NT2/D1 (cell line): Measurements from ENCODE around the gene USP40.

Experiments used
- SUZ12 ChIP-seq: IDR thresholded peaks from 2 replicates; pipeline ENCODE4 v1.6.1; 2011; ENCODE audit not compliant: insufficient read length, insufficient read depth; ENCODE audit errors: extremely low read depth
- YY1 ChIP-seq: IDR thresholded peaks from 2 replicates; pipeline ENCODE4 v1.6.1; 2011; ENCODE audit not compliant: insufficient read length, insufficient read depth
- ZNF274 ChIP-seq: IDR thresholded peaks from 2 replicates; pipeline ENCODE4 v1.6.1; 2011; ENCODE audit warnings: mild to moderate bottlenecking, low read depth, low read length

DNA sequence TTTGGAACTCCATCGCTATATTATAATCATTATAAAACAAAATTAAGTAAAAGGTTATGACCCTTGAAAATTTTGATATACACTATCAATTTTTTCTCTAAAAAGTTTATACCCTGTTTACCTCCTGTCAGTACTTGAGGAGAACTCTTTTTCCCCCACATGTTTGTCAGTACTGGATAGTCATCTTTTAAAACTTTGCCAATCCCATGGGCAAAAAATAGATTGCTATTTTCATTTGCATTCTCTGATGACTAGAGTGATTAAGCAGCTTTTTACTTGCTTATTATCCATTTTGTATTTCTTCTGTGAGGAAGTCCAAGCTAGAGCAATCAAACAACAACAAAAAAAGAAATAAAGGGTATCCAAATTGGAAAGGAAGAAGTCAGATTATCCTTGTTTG is 135.9 kb downstream of the USP40 start:
- no peak for TF ChIP-seq ZNF274
- TF ChIP-seq YY1 = no peak
- no peak for TF ChIP-seq SUZ12
